ENCODE data around the gene CRYL1. TPM values are rescaled to one million over a fixed set of nuclear protein-coding genes. Genes with fewer than 3 reads are reported as not detected.

Gene CRYL1
- polyA plus RNA-seq, 3 donors = 137 to 147 (median 142) TPM

DNA sequence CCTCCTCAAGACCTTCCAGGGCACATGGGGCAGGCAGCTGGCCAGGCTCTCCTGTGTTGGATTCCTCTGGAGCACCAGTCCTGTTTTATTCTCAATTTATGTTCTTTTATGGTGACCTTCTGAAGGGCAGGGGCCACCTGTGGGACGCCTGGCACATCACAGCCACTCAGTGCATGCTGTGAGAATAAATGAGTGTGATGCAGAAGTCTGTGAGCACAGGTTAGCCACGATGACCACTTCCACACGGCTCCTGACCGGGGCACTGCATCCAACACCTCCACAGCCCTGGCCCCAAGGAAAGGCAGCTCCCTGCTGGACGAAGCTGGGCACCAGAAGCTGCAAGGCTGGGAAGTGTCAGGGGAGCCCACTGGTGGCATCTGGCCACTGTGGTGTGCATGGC, 122.8 kb downstream of the CRYL1 start:
- no peak for DNase-seq

DNA sequence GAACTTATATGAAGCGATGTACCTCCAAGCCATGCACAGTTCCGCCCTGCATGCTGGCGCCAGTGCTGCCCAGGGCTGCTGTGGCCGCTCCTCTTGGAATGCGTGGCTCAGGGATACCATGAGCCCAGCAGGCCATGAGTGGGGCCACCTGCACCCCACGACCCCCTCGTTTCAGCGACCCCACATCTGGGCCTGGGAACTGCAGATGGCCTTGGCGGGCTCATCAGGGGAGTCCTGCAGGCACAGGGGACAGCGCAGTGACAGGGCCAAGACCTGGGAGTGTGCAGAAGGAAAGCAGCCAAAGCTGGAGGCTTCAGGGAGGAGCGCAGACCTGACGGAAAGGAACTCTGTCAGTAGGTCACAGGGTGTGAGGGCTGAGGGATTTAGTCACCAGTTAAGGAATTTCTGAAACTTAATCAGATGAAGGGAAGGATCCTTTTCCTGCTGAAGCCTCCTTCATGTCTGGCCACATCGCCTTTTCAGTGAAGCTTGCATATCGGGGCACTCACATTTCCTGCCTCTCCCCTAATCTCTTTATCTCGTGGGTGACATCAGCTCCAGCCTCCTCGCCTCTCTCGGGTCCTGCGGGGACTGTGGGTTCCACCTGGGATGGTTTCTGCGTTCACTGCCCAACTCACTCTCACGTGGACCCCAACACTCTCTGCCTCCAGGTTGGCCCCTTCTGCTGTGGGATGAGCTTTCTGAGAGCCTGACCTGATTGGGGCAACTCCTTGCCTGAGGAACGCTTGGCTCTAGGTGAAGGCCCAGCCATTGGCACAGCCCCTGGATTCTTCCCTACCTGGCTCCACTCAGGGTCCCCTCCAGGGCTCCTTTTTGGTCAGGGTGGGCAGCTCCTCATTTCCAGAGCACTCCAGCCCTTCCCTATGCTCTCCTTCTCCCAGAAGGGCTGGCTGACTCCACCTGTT, 123.5 kb downstream of the CRYL1 start:
- no peak for DNase-seq

DNA sequence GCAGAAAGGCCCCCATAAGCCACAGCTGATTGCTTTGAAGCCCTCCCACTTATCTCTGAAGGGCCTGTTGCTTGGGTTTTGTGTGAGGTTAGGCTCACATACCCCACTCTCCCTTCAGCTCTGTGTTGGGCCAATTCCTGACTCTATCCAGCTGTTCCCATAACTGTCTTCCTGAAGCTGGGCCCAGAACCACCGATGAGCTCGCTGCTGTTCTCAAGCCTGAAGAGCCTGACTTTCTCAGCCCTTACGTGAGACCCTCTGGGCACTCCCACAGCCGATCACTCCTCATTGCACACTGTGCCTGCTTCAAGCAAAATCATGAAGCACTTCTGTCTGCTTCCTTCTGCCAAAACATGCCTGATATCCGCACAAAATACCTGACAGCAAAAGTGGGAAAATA, 124.1 kb downstream of the CRYL1 start:
- DNase-seq = no peak

DNA sequence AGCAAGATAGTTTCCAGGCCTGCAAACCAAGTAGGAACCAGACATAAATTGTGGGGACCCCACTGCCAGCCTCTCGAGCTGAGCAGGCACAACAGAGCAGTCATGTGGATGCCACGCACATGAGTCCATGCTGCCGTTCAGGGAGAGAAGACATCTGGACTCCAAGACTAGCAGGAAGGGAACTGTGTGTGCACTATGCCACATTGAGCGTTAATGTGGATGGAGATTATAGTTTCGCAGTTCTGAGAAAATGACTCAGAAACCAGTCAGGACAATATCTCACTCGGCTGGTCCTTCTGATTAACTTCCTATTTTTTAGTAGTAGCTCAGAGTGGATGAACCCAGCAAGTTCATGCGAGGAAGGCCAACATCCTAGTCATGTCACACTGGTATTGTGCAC, 124.9 kb downstream of the CRYL1 start:
- no peak for DNase-seq

DNA sequence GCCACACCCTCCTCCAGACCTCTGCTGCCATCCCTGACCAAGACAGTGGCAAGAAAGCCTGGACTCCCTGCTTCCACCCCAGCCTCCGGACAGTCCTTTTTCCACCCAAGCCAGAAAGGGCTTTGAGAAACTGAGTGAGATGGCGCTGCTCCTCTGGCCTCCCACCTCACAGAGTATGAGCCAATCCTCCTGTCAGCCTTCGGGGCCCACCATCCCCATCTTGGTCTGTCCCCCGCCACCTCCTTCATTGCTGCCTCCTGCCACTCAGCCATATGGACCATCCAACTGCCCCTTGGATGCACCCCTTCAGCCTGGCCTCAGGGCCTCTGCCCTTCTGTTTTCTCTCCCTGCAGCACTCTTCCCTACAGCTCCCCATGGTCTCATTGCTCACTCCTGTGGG, 125.7 kb downstream of the CRYL1 start:
- DNase-seq = no peak

DNA sequence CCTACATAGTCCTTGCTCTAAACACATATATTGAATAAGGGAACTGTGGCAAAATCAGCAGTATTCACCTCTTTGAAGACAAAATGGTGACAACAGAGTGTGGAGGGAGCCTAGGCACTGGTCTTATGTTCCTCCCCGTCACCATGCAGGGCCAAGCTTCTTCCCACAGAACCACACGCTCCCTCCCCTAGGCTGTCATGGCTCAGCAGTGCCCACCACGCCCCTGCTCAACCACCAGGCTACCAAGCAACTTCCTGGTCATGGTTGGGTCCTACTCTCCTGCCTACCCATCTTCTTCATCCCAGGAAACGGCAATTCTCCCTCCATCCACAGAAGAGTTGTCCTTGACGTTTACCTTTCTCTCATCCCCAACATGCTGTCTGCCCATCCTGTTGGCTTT, 126.1 kb downstream of the CRYL1 start:
- DNase-seq = no peak

DNA sequence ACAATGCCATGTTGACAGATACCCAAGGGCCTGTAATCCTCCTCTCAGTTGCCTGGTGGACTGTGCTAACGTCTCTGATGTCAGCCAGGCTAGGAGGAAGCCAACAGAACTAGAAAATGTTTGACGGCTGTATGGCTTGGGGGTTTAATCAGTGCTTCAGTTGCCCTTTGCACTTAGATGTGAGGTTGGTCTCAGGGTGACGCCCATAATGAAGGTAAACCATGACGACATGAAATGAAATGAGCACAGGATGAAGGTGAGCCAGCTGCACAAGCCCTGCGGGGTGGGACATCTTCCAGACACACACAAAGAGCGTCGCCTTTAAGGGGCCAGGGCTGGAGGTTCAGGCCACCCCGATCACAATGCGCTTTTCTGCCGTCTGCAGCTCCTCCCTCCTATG, 127.2 kb downstream of the CRYL1 start:
- DNase-seq = no peak

DNA sequence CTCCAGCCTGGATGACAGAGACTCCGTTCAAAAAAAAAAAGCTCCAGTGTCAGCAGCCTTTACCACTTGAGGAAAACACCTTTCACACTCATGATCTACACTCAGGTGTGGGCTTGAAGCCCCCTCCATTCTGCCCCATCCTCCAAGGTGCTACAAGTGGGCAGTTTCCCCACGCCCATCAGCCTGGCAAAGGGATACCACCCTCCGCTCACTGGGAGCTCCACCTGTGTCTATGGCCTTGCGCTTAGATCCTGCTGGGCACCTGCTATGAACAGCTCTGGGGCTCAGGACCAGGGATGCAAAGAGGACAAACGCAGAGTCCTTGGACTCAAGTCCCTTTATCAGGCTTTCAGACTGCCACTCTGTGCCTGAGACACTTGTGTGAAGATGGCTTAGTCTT, 127.8 kb downstream of the CRYL1 start:
- no peak for DNase-seq

DNA sequence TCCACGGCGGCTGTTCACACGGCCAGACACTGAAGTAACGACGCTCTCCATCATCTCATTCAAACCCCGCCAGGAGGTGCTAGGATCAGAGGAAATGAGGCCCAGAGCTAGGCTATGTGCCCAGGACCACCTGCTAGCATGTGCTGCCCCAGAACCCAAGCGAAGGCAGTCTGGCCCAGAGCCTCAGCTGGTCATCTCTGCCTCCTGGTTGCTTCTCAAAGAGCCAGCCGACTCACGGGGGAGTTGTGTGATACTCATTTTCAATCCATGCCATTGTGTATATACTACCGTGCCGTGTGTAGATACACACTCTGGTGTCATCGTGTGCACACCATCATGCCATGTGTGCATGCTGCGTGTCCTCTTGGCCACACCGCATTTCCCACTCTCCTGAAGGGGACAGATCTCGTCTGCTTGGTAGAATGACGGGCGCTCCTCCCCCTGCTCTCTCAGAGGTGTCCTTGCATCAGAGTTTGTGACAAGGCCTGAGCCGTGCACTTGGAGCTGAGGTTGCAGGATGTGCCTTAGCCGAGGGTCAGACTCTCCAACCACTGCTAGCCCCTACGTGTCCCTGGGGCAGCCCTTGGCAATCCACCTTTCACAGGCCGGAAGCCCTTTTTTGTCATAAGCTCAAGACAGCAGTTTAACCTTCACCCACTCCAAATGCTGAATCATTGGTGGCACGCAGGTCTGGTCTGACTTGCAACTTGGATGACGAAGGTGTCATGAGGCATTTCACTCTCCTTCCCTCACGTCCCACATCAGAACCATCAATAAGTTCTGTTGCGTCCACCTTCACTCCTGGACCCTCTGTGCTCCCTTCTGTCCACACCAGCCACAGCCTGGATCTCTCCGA, 130.4 kb downstream of the CRYL1 start:
- DNase-seq = no peak

DNA sequence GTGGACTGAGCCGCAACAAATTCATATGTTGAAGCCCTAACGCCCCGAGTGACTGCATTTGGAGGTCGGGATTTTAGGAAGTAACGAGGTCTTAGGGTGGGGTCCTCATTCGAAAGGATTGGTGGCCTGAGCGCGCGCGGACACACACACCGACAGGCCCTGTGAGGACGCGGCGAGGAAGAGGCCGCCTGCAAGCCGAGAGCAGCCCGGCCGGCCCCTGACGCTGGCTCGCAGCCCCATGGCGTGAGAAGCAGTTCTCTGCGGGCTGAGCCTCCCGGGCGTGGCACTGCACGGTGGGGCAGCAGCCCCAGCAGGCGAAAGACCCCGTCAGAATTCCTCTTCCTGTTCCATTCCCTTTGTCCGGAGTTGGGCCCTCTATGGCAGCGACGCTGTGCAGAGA, 131.2 kb downstream of the CRYL1 start:
- DNase-seq = no peak

DNA sequence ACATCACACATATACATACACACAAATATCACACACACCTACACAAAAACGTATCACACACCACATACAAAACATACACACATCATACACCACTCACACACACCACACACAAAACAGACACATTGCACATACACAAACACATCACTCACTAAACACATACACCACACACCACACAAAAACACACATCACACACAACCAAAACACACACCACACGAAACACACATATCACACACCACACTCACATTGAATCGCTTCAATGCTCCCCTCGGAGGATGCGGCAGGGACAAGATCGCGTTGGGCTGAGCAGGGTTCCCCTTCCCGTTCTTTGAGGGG, 131.5 kb downstream of the CRYL1 start:
- no peak for DNase-seq

DNA sequence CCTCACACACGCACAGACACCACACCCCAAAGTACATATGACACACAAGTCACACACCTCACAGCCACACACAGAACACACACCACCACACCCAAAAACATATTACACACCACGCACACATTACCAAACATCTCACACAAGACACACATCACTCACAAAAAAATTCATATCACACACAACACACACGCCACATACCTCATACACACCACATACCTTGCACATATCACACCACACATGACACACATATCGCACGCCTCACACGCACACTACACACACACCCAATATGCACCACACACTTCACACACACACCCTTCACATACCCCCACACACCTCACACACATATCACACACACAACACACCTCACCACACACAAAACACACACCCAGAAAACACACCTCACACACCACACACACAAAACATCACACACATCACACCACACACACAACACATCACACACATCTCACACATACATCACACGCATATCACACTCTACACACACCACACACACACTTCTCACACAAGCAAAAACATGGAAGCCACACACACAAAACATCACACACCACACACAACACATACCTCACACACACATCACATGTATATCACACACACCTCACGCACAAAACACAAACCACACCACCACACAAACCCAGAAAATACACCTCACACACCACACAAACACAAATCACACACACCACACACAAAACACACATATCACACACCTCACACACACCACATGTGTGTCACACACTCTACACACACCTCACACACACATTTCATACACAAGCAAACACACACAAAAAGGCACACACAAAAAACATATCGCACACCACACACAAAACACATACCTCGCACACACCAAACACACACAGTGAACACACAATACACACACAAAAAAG, 132.1 kb downstream of the CRYL1 start:
- no peak for DNase-seq

DNA sequence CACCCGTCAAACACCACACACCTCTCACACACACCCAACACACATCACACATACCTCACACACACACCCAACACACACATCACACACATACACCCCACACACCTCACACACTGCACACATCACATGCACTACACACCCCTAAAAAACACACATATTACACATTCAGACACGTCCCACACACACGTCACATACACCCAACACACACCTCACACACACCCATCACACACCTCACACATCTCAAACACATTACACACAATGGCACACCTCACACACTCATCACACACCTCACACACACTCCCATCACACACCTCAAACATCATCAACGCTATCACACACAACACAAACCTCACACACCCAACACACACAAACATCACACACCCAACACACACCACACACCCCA, 133.1 kb downstream of the CRYL1 start:
- DNase-seq = no peak

DNA sequence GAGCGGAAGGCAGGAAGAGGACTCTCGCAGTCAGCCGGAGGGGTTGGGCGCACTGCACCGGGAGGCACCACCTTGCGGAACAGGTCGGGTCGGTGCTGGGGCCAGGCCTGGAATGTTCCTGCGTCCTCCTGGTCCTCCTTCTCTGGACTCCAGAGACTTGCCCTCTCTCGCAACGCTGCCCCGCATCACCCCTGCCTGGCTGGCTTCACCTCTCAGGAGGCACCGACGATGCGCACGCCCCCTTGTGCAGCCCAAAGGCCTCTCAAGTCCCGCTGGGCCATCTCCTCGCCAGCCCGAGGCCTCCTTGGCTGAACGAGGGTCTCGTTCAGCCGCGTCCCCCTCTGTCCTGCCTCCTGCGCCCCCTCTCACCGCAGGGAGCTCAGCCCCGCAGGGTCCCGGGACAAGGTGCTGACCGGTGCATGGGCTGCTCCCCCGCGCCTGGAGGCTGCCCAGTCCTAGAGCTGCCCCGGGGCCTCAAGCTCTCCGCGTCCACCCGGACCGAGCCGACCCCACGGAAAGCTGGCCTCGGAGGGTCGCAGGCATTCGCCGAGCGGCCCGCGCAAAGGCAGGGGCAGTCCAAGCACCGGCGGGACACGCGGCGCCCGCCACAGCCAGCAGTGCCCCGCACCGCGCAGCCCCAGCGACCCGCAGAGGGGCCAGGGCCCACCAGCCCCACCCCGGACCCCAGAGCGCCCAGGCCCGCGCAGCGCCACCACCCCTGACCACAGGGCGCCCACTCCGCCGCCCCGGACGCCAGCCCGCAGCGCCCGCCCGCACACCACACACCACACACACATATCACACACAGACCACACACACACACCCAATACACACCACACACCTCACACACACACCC, 133.8 kb downstream of the CRYL1 start:
- DNase-seq = no peak

DNA sequence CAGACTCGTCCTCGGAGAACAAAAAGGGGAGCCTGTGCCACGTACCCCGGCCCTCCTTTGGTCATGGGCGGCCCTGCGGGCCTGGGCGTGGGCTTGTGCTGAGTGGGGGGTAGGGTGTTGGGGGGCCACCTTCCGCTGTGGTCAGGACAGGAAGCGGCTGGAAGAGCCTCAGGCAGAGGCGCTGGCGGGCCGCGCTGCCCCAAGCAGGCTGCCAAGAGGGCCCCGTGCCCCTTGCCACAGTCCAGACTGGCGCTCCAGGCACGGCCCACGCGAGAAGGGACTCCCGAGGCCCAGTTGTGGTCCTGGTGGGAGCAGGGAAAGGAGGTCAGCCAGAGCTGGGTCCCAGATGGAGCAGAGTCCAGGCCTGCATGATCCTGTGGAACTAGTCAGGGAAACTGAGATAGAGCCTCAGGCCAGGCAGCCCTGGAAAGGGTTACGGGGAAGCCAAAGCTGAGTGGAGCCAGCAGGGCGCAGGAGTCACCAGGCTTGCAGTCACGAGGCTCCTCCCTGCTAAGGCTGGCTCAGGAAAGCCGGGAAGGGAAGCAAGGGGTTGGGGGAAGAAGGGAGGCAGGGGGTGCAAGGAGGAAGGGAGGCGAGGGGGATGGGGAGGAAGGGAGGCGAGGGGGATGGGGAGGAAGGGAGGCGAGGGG, 135.0 kb downstream of the CRYL1 start:
- no peak for DNase-seq

DNA sequence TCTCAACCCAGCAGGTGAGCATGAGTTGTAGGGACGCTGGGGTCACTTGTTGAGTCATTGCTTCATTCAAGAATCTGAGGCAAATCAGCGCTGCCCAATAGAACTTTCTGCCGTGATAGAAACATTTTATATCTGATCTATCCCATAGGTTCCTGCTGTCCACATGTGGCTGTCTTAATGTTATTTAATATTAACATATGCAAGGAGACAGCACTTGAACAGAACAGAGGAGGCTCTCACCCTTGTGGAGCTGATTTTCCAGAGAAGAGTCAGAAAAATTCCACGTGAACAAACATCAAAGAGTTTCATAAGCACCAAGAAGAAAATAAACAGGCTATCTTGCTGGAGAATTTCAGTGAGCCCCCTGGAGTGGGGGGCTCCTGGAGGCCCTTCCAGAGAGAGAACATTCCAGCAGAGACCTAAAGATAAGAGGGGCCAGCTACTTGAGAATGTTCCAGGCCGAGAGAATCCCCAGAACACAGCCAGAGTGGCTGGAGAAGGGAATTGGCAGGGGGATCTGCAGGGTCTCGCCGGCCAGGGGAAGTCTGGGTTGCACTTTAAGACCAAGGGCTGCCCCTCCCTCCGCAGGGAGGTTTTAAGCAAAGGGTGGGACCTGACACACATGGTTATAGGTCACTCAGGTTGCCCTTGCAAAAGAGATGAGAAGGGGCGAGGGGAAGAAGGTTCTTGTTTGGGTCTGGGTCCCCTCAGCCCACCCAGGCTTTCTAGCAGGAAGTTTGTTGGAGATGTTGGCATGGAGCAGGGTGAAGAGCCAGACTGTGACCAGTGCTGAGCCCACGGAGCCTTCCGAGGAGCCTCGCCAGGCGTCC, 135.7 kb downstream of the CRYL1 start:
- DNase-seq = no peak

DNA sequence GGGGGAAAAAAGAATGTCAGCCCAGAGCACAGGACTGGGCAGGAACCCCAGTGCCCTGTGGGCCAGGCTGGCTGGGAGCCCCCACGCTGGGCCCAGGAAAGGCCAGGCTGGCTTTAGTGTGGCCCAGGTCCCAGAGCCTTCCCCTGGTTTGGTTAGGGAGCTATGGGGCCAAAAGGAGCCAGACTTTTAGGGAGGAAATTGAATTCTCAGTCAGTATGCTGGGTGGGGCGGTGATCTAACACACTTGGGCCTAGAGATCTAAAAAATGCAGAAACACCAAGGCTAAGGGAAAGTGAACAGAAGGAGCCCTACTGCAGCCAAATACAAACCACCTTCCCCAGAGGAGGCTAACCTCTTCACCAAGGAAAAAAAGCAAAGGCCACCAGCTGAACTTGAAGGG, 137.5 kb downstream of the CRYL1 start:
- DNase-seq = no peak

DNA sequence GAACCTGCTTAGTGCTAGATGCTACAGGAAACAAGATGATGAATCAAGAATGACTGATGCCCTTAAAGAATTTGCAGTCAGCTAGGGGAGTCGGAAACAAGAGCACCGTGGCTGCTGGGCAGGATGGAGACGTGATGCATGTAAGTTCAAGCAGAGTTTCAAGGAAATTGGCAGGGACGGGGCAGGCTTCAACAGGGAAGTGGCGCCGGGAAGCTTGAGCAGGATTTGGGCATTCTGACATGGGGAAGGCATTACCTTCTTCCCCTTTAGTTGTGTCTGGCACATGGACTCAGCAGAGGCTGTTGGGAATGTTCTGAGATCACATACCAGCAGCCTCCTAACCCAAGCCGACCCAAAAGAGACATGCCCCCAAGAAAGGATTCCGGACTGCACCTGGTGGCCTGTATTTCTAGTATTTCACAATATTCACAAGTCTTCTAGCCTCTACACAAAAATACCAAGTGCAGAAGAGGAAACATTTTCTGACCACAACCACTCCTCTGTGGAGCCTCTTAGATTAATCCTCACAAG, 138.2 kb downstream of the CRYL1 start:
- no peak for DNase-seq

DNA sequence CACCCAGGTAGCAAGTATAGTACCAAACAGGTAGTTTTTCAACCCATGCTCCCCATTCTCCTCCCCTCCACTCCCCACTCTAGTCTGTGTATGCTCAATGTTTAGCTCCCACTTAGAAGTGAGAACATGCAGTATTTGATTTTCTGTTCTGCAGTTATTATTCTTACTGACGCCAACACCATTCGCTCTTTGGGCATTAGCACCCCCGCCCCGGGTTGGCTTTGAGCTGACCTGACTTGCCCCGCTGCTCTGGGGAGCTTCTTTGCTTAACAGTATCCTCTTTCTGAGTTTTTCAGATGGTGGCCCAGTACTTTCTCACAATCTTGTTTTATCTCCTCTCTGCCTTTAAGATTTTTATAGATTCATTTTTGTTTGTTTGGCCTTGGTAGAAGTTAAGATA, 138.7 kb downstream of the CRYL1 start:
- DNase-seq = no peak

Data from renal pelvis (tissue), 4 donors.